Right hindlimb (tissue), 1 donor: ENCODE results near the gene PTK7.
"Not testable (repeated sequence)": the region's sequence is repeated elsewhere in the genome, so short reads cannot be mapped to it uniquely, and the experiment has no call there.

ENCODE experiments used
- DNase-seq: peaks from one replicate; pipeline ENCODE4 v3.0.0-alpha.2; 2018

The PTK7 gene

DNA sequence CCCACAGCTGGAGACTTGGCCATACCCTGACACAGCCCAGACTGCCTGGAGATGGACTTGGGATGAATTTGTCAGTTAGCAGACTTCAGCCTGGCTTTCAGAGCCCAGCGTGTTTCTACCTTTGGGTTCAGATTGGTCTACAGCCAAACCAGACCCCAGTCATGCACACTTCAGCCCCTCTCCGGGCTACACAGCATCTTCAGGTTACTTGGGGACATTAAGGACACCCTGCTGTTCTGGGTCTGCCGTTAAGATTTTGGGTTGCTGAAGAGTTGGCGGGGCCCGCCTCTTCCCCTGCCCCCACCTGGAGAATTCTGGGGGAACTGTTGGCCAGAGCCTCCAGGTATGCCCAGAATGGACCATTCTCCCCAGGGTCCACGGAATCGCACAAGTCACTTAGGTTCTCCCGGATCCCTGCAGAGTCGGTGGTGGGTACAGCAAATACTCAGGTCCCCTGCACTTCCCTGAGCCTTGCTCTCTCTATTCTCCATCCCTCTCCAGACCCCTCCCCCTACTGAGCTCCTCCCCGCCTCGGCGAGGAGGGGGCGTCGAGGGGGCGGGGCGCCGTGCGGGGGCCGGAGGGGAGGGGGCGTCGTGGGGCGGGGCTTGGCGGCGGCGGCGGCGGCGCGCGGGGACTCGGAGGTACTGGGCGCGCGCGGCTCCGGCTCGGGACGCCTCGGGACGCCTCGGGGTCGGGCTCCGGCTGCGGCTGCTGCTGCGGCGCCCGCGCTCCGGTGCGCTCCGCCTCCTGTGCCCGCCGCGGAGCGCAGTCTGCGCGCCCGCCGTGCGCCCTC, at the start of gene PTK7:
TSS of gene PTK7 (plus strand) at position 645 of the 794 bp plus-strand sequence. CDS start 175 bp downstream, outside the sequence.
- peak; percentile 93 for DNase-seq

DNA sequence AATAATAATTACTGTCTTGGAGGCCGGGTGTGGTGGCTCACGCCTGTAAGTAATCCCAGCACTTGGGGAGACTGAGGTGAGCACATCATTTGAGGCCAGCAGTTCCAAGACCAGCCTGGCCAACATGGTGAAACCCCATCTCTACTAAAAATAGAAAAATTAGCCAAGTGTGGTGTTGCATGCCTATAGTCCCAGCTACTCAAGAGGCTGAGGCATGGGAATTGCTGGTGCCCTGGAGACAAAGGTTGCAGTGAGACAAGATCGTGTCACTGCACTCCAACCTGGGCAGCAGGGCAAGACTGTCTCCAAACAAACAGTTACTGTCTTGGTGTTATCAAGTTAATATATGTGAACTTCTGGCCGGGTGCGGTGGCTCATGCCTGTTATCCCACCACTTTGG, 49.7 kb upstream of the PTK7 start:
- no peak for DNase-seq

DNA sequence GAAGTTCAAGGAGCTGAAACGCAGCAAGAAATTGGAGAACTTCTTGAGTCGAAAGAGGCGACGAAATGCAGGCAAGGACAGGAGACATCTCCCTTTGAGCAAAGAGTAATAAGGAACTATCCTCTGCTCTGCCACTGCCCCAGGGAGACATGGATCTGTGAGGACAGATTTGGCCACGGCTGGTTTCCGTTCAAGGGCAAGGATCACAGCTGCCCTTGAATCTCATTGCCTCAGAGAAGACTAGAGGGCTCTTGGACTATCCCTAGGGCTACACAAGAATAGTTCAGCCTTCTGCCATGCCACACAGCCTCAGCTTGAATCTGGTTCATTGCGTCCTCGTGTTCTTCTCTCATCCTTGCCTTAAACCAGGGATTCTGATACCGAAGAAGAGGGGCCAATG, 47.0 kb upstream of the PTK7 start:
- no peak for DNase-seq

DNA sequence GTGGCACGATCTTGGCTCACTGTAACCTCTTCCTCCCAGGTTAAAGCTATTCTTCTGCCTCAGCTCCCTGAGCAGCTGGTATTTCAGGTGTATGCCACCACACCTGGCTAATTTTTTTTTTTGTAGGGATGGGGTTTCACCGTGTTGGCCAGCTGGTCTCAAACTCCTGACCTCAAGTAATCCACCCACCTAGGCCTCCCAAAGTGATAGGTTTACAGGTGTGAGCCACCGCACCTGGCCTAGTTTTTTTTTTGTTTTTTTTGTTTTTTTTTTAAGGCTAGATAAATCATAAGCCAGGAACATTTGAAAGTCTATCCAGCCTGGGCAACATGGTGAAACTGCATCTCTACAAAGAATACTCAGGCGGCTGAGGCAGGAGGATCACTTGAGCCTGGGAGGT, 43.8 kb upstream of the PTK7 start:
- no peak for DNase-seq

DNA sequence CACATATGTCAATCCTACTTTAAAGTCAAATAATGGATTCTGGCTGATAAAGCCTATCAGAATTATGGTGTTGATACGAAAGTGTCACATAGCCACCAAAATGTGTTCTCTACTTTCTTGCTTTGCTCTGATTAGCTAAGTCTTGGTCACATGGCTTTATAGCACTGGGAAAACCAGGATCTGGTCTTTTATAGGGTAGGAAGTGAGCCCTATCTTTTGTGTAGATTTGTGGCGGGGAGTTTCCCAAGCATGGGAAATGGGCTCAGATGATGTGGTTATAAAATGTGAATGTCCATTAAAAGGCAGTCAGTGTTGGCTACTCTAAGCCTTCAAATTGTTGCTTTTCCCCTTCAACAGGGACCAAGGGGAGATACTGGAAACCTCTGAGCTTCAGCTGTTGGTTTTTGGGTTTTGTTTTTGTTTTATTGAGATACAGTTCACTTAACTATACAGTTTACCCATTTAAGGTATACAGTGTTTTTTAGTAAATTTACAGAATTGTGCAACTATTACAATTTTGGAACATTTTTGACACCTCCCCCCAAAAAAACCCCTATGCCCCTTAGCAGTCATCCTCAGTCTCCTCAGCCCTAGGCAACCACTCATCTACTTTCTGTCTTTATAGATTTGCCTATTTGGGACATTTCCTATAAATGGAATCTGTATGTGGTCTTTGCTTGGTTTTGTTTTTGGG, 42.5 kb upstream of the PTK7 start:
- DNase-seq = no peak

DNA sequence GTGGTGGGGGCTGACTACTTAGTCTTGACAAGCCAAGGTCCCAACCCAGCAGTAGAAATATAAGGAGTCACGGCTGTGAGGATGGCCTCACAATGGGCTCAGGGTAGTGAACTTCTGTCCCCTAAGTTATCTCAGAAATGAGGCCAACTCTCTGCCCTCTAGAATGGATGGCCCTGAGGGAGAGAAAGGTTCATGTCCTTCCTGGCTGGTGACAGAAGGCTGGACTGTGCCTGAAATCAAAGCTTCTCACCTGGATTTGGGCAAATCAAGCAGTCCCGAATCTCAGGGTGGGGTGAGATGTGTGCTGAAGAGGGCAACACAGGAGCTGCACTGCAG, 42.0 kb upstream of the PTK7 start:
- no peak for DNase-seq

DNA sequence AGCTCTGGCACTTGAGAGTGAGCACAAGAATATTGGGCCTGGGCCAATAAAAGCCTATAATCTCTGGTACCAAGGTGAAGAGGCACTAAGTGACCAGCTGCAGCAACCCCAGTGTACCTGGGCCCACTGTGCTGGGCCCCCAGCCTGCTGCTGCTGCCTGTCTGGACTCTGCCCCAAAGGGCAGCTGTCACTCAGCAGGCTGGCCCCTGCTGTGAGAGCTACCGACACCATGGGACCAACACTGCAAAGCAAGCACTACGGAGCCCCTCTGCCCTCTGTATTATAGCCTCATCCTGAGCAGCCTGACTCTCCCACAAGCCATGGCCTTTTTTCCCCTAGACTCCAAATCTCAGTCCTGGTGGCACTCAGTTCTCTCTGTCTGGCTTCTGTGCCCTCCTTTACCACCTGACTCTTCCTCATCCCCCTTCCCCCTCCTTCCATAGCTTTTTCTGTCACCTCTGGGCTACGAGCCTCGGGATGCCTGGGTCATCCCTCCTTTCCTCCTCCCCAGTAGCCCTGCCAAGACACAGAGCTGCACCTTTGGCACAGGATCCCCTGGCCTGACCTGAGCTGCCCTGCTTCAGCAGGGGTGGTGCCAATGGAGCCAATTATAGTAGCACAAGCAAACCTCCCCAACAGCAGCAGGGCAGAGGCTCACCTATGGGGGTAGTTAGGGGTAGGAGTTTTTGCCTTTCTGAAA, 40.5 kb upstream of the PTK7 start:
- DNase-seq = no peak

DNA sequence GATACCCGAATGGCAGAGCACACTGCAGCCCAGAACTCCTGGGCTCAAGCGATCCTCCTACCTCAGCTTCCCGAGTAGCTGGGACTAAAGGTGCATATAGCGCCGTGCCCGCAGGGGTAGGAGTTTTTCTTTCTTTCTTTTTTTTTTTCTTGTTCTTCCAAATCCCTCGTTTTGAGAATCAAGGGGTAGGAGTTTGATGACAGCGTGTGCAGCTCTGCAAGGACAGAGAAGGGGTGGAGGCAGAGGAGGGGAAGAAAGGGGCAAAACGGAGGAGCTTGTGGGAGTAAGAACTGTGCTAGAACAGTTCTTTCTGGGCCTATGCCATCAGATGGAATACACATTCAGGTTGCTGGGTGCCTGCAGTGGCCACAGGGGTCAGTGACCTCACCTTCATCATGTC, 39.4 kb upstream of the PTK7 start:
- no peak for DNase-seq

DNA sequence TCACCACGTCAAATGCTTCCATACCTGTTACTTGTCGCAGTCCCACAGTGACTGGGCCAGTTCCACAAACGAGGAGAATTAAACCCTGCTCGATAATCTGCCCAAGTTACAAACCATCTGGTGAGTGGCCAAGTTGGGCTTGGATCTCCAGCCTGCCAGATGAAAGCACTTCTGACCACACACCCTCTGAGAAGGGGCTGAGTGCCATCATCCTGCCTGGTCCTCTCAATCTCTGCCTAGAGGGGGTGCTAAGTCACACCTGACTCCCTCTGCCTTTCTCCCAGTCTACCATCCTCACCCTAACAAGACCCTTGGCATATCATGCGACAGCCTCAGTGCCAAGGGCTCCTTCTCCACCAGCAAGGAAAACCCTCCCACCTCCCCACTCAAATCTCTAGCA, 38.9 kb upstream of the PTK7 start:
- DNase-seq = no peak

DNA sequence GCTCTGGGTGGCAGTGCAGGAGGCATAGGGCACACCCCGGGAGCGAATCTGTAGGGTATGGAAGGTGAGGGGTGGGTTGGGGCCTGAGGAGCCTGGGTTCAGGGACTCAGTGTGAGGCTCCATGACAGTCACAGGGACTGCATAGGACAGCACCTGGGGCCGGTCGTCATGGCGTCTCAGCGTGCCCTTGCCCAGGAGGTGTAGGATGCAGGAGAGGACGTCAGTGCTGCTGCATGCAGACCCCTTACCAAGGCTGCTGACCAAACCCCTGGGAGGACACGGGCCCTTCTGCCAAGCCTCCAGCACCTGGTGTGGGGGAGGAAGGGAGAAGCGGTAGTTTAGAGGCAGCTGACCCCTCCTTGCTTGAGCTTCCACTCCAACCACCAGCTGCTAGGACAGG, 38.4 kb upstream of the PTK7 start:
- DNase-seq = no peak

DNA sequence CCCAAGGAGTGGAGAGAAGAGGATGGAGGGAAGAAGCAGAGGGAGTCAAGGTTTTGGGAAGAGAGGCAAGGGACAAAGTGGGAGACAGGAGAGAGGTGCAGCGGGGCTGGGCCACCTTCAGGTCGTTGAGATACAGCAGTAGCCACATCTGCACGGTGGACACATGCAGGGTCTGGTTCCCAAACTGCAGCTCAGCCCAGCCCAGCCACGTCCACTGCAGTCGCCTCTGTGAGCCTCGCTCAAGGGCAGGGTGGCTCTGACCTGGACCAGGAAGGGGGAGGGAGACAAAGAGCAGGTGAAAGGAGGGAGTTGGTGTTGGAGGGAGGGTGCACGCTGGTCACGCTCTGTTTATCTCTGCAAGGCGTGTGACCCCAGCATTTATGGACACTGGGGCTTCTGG, 37.4 kb upstream of the PTK7 start:
- no peak for DNase-seq

DNA sequence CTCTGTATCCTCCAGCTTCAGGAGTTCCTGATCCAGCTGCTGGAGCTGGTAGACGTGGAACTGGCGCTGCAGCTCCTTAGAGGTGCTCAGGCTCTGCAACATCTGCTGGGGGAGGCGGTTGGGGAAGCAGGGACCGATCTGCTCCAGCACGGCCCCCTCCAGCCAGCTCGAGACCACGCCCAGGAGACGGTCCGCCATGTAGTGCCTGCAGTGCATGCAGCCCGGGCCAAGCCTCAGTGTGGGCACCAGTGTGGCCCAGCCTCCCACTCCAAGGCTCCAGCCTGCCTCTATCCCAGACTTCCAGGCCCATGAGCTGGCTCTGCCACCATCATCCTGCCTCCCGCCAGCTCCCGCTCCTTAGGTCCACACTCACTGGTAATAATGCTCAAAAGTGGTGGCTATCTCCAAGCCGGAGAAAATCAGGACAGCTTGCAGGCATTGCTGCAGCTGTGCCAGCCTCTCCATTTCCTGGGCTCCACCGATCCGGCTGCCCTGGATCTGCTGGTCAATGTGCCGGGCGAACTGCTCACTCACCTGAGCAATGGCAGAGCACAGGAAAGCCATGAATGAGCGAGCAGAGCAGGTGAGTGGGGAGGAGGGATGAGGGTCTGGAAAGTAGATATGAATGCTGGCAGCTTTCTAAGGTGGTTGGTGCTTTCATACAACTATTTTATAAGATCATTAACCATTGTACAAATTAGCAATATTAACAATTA, 35.4 kb upstream of the PTK7 start:
- DNase-seq = no peak

DNA sequence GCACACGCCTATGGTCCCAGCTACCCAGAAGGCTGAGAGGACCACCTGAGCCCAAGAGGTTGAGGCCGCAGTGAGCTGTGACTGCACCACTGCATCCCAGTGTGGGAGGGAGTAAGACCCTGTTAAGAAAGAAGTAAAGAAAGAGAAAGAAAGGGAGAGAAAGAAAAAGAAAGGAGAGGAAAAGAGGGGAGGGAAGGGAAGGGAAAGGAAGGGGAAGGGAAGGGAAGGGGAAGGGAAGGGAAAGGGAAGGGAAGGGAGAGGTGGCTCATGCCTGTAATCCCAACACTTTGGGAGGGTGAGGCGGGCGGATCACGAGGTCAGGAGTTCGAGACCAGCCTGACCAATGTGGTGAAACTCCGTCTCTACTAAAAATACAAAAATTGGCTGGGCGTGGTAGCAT, 34.6 kb upstream of the PTK7 start:
- not testable (repeated sequence) for DNase-seq

DNA sequence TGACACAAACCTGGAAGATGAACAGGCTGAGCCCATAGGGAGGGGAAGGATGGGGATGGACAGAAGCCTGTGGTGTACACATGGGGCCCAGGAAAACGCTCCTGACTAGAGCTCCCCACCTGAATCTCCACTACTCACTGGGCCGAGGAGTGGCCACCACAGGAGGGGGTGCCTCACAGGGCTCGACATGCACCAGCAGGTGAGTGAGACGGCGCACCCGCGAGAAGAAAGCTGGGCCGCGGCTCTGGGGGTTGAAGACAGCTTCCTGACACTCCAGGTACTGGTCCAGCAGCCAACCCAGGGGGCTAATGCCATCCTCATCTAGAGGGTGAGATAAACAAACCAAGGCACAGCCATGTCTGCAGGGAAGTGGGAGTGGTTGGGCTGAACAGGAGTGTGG, 32.8 kb upstream of the PTK7 start:
- DNase-seq = no peak

DNA sequence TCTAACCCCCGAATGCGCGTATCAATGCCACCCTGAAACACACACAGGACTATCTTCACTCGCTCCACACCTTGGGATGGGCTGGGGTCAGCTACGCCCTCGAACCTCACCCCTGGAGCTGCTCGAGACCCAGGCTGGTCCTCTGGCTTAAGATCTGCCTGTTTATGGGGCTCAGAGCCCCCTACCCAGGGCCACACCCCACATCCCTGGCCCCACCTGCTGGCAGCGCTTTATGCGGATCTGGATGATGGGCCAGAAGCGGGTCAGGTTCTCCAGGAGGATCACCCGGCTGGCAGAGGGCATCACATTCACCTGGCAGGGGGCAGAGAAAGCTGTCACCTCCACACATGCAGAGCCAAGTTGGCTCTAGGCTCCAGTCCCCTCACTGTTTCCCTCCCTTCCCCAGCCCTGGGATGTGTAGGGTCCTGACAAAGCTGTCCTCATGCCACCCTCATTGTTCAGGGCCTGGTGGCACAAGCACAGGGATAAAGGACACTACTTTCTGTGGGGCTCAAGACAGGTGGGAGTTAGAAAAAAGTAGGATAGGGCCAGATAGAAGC, 30.7 kb upstream of the PTK7 start:
- no peak for DNase-seq

DNA sequence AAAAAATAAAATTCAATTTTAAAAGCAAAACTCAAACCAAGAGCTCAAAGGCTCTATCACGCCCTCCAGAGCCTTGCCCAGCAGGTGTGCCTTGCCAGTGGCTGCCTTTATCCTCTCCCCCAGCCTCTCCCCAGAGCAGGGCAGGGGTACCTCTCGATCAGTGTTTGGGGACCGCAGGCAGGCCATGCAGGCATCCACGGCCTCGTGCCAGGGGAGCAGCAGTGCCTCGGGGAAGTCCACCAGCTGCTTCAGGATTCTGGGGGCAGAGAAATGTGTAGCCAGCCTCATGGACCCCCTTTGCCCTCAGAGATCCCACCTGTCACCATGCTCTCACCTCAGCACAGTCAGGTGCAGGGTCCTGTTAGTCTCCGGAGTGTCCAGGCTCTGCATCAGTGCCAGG, 28.1 kb upstream of the PTK7 start:
- no peak for DNase-seq

DNA sequence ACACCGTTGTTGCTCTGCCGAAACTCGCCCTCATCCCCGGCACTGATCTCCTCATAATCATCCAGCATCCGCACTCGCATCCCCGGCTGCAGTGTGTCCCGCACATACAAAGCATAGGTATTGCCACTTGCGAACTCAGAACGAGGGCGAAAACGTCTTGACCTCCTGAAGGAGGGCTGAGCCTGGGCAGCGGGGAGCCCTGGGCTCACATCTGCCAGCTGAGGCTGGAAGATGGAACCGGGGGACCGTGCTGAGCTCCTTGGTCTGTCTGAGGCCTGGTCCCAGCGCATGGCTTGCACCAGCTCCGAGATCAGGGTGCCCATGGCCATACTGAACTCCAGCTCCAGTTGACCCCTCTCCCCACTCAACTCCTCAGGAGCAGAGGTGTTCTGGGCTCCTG, 25.1 kb upstream of the PTK7 start:
- no peak for DNase-seq

DNA sequence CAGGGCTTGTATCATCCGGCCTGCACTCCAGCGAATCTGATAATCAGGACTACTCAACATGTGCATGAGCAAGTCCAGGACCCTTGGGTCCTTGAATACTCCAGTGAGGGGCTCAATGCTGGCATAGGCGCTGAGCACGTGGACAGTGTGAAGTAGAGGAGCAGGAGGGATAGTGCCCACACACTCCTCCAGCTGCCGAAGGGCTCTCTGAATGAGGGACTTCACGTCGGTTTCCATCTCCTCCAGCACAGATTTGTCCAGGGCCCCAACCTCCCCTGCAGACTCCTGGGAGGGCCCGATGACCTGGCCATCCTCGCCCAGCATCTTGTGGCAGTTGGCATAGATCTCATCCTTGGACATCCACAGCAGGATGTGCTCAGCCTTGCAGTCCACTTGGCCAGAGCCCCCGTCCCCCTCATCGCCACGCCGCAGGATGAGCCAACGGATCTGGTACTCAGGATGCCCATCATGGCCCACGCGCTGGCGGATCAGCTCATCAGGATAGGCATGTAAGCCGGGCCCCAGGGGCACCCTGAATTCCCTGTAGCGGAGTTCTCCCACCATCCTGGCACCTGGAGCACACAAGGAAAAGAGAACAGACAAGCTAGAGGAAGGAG, 23.8 kb upstream of the PTK7 start:
- DNase-seq = no peak

DNA sequence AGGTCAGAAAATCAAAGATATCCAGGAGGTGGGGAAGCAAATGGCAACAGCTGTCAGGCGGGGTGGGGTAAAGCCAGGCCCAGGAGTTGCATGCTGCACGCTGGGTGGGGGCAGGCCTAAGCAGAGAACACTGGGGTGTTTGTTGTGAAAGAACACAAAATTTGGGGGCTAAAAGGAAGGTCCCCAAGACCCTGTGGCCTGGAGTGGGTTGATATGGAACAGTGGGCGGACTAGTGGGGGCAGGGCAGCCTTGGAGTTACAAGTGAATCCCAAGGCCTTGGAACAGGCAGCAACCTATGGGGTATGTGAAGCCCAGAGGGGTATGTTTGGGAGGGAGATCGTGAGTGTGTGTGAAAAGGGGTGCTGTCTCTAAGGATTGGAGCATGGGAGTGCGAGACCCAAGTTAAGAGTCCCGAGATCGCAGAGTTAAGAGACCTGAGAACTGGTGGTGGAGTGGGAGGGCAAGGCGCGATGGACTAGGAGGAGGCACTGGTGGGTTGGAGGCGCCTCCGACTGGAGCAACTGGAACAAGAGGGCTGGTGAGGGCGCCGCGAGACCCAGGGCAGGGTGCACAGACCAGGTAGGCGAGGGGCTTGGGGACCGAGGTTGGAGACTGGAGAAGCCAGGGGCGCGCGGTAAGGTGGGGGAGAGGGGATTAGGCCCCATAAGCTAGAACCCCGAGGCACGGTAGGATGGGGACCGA, 23.1 kb upstream of the PTK7 start:
- peak; percentile 62 for DNase-seq

DNA sequence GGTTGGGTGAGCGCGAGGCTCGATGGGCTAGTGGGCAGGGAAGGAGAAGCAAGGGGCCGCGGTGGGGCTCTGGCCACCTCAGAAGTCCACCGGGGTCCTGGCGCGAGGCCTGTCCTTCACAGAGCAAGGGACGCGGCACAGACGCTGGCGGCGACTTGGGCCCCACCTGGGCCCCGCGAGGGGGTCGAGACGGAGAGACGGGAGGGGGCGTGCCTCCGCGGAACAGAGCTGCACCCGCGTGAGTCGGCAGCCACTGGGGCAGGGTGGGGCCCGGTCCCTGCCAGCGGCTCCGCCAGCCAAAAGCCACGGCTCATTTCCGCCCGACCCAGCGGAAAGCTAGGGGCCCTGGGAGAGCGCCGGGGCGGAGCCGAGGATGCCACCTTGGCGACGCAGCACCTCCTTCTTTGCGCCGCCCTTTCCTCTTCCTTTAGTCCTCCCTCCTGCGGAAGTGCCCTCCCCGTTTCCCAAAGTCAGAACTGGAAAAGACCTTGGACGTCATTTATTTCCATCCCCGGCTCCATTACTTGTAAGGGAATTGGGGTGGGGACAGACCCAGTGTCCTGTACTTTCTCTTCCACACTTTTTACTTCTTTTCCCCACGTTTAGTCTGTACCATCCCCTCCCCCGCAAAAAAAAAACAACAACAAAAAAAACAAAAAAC, 22.4 kb upstream of the PTK7 start, which contains the start of gene CUL7:
TSS of gene CUL7 (minus strand) at position 307 of the 661 bp plus-strand sequence. CDS start 1,063 bp downstream, outside the sequence.
- peak; percentile 97 for DNase-seq
